WTC11 (cell line): Measurements from ENCODE around the gene EXOC4. TPM values are rescaled to one million over a fixed set of nuclear protein-coding genes. Genes with fewer than 3 reads are reported as not detected.

Experiments used
- ATAC-seq: fragments of 200-7000 bp; cut with Tn5 transposase; 2 replicates; pipeline ENCODE4 v1.10.0; 2021; ENCODE audit warnings: mild to moderate bottlenecking, moderate library complexity
- CTCF ChIA-PET: fragments of 300-600 bp; sonication (Branson Sonifier 250); formaldehyde crosslinking; loops from one replicate; lab custom pipeline; 2021; ENCODE audit warnings: antibody characterized with exemption; lab: Charles Lee
- POLR2A ChIA-PET: fragments of 350-600 bp; sonication (Branson Sonifier 250); formaldehyde crosslinking; loops from one replicate; lab custom pipeline; 2021; ENCODE audit warnings: antibody characterized with exemption; lab: Charles Lee
- DNase-seq: peaks from one replicate; pipeline ENCODE4 v3.0.0; 2021; ENCODE audit warnings: low spot score
- H3K27ac Mint-ChIP-seq: 2 replicates; pipeline ENCODE4 v1.8.0; 2021; ENCODE audit warnings: mixed read lengths
- H3K27me3 Mint-ChIP-seq: 2 replicates; pipeline ENCODE4 v1.8.0; 2021; ENCODE audit warnings: low read depth, mild to moderate bottlenecking, moderate library complexity, mixed read lengths
- H3K36me3 Mint-ChIP-seq: 2 replicates; pipeline ENCODE4 v1.8.0; 2021; ENCODE audit warnings: mixed read lengths
- H3K4me1 Mint-ChIP-seq: 2 replicates; pipeline ENCODE4 v1.8.0; 2022; ENCODE audit warnings: mixed read lengths
- H3K4me3 Mint-ChIP-seq: 2 replicates; pipeline ENCODE4 v1.8.0; 2021; ENCODE audit warnings: mild to moderate bottlenecking, moderate library complexity, mixed read lengths
- H3K9me3 Mint-ChIP-seq: 2 replicates; pipeline ENCODE4 v1.8.0; 2021; ENCODE audit warnings: mixed read lengths
- ARID4B ChIP-seq: sonication (generic); formaldehyde crosslinking; IDR thresholded peaks from 2 replicates; pipeline ENCODE4 v1.8.0; 2023; ENCODE audit warnings: missing genetic modification reagents, mild to moderate bottlenecking, borderline replicate concordance
- ATF6 ChIP-seq: sonication (generic); formaldehyde crosslinking; IDR thresholded peaks from 2 replicates; pipeline ENCODE4 v1.8.1; 2023; ENCODE audit warnings: mild to moderate bottlenecking, missing genetic modification reagents
- CDX4 ChIP-seq: fragments of 250-450 bp; sonication (Bioruptor Pico); IDR thresholded peaks from 2 replicates; pipeline ENCODE4 v1.9.0; 2021; ENCODE audit warnings: moderate library complexity, mild to moderate bottlenecking, inconsistent platforms, borderline replicate concordance
- E2F1 ChIP-seq: sonication (generic); formaldehyde crosslinking; IDR thresholded peaks from 2 replicates; pipeline ENCODE4 v1.8.0; 2022; ENCODE audit warnings: mild to moderate bottlenecking, missing genetic modification reagents
- ESRRA ChIP-seq: sonication (generic); formaldehyde crosslinking; IDR thresholded peaks from 2 replicates; pipeline ENCODE4 v1.8.1; 2022; ENCODE audit warnings: mild to moderate bottlenecking, missing genetic modification reagents, borderline replicate concordance
- ETV6 ChIP-seq: sonication (generic); formaldehyde crosslinking; IDR thresholded peaks from 2 replicates; pipeline ENCODE4 v1.8.1; 2022; ENCODE audit warnings: mild to moderate bottlenecking, missing genetic modification reagents
- IRF2 ChIP-seq: sonication (generic); formaldehyde crosslinking; IDR thresholded peaks from 2 replicates; pipeline ENCODE4 v1.8.0; 2022; ENCODE audit warnings: low read depth, missing genetic modification reagents, borderline replicate concordance
- JUN ChIP-seq: sonication (generic); formaldehyde crosslinking; IDR thresholded peaks from 2 replicates; pipeline ENCODE4 v1.8.0; 2023; ENCODE audit warnings: mild to moderate bottlenecking, missing genetic modification reagents
- KAT7 ChIP-seq: sonication (generic); formaldehyde crosslinking; IDR thresholded peaks from 2 replicates; pipeline ENCODE4 v1.8.1; 2023; ENCODE audit warnings: missing genetic modification reagents, mild to moderate bottlenecking, borderline replicate concordance
- RELA ChIP-seq: sonication (generic); formaldehyde crosslinking; IDR thresholded peaks from 2 replicates; pipeline ENCODE4 v1.8.1; 2022; ENCODE audit warnings: missing genetic modification reagents, mild to moderate bottlenecking, borderline replicate concordance
- RORB ChIP-seq: fragments of 250-450 bp; sonication (Bioruptor Pico); IDR thresholded peaks from 2 replicates; pipeline ENCODE4 v1.9.0; 2021; ENCODE audit warnings: mild to moderate bottlenecking
- SOX15 ChIP-seq: fragments of 250-450 bp; sonication (Bioruptor Pico); IDR thresholded peaks from 2 replicates; pipeline ENCODE4 v1.9.0; 2021; ENCODE audit warnings: mild to moderate bottlenecking
- TEAD1 ChIP-seq: sonication (generic); formaldehyde crosslinking; IDR thresholded peaks from 2 replicates; pipeline ENCODE4 v1.8.0; 2022; ENCODE audit warnings: mild to moderate bottlenecking, missing genetic modification reagents
- USF1 ChIP-seq: sonication (generic); formaldehyde crosslinking; IDR thresholded peaks from 2 replicates; pipeline ENCODE4 v1.8.0; 2022; ENCODE audit warnings: mild to moderate bottlenecking, missing genetic modification reagents
- ZBTB21 ChIP-seq: sonication (generic); formaldehyde crosslinking; IDR thresholded peaks from 2 replicates; pipeline ENCODE4 v1.8.1; 2023; ENCODE audit warnings: mild to moderate bottlenecking, missing genetic modification reagents, borderline replicate concordance
- ZBTB43 ChIP-seq: sonication (generic); formaldehyde crosslinking; IDR thresholded peaks from 2 replicates; pipeline ENCODE4 v1.8.1; 2023; ENCODE audit warnings: mild to moderate bottlenecking, missing genetic modification reagents
- ZNF232 ChIP-seq: sonication (generic); formaldehyde crosslinking; IDR thresholded peaks from 2 replicates; pipeline ENCODE4 v1.8.0; 2022; ENCODE audit warnings: mild to moderate bottlenecking, missing genetic modification reagents
- ZNF263 ChIP-seq: sonication (generic); formaldehyde crosslinking; IDR thresholded peaks from 2 replicates; pipeline ENCODE4 v1.8.1; 2022; ENCODE audit warnings: low read depth, mild to moderate bottlenecking, moderate library complexity, missing genetic modification reagents
- ZNF532 ChIP-seq: fragments of 250-450 bp; sonication (Bioruptor Pico); IDR thresholded peaks from 2 replicates; pipeline ENCODE4 v1.9.0; 2021; ENCODE audit warnings: mild to moderate bottlenecking, borderline replicate concordance
- ZNF671 ChIP-seq: fragments of 250-450 bp; sonication (Bioruptor Pico); IDR thresholded peaks from 2 replicates; pipeline ENCODE4 v1.8.0; 2021; ENCODE audit warnings: mild to moderate bottlenecking
- total RNA-seq: library from RNA; stranded (reverse); gene quantifications from 3 replicates; pipeline ENCODE4 v1.2.3, GENCODE V29; 2021

The EXOC4 gene
- total RNA-seq, 1 experiment from 2014 or later: 62.0 TPM

- TF ChIP-seq SOX15 (CRISPR knock-in tag): no peak
- TF ChIP-seq ZNF232 (CRISPR knock-in tag): no peak
- TF ChIP-seq ZBTB43 (CRISPR knock-in tag): no peak
- TF ChIP-seq KAT7 (CRISPR knock-in tag): no peak
- no peak for TF ChIP-seq E2F1
- TF ChIP-seq TEAD1 (CRISPR knock-in tag): no peak
- no peak for TF ChIP-seq JUN (CRISPR knock-in tag)
- TF ChIP-seq ZNF532 (CRISPR knock-in tag): no peak
- no peak for TF ChIP-seq USF1
- TF ChIP-seq ESRRA (CRISPR knock-in tag): no peak
- TF ChIP-seq ZNF671 (CRISPR knock-in tag): no peak
- TF ChIP-seq IRF2 (CRISPR knock-in tag): no peak
- peaks cover 12% of the 10 kb centered on the region for H3K9me3 Mint-ChIP-seq
- no peak for DNase-seq
- peaks cover 17% of the 10 kb centered on the region for H3K4me1 Mint-ChIP-seq
- H3K27ac Mint-ChIP-seq: no peak overlapping the region
- ATAC-seq: no peak
- CTCF ChIA-PET: interaction anchor here (1.1 kb wide), 1 partner anchor 22 kb away, joined by 3 read pairs; no protein-coding TSS in a partner anchor
- H3K4me3 Mint-ChIP-seq: no peak overlapping the region
- H3K27me3 Mint-ChIP-seq: no peaks in the 10 kb centered on the region
- peaks cover 14% of the 10 kb centered on the region for H3K36me3 Mint-ChIP-seq
- POLR2A ChIA-PET: interaction anchor here (0.7 kb wide), 1 partner anchor 1620 kb away, joined by 3 read pairs; the partner anchor contains the start of gene AGBL3
Measured at GRCh38 chr7:133365917-133366316, 113.0 kb downstream of the EXOC4 start.

GRCh38 chr7:133367561-133367960, 114.7 kb downstream of the EXOC4 start:
- Mint-ChIP-seq H3K36me3 (no peaks in the 10 kb centered on the region), H3K9me3 (no peaks in the 10 kb centered on the region), H3K27me3 (no peaks in the 10 kb centered on the region), H3K4me3 (no peak overlapping the region), H3K4me1 (peaks cover 29% of the 10 kb centered on the region), H3K27ac (no peak overlapping the region)
- ChIA-PET POLR2A (no interaction called here), CTCF (interaction anchor here (0.8 kb wide), 1 partner anchor 24 kb away, joined by 3 read pairs; no protein-coding TSS in a partner anchor)
- ATAC-seq: no peak
- DNase-seq: no peak
- no peak for TF ChIP-seq ZNF263 (CRISPR knock-in tag)
- TF ChIP-seq RELA: no peak
- TF ChIP-seq RORB (CRISPR knock-in tag): no peak
- no peak for TF ChIP-seq ETV6 (CRISPR knock-in tag)
- TF ChIP-seq ZBTB21 (CRISPR knock-in tag): no peak
- TF ChIP-seq CDX4 (CRISPR knock-in tag): no peak
- TF ChIP-seq ATF6 (CRISPR knock-in tag): no peak
- TF ChIP-seq KAT7 (CRISPR knock-in tag): no peak
- no peak for TF ChIP-seq ARID4B
